IMR-90 (cell line): Measurements from ENCODE around the gene C2CD4C. TPM values are rescaled to one million over a fixed set of nuclear protein-coding genes. Genes with fewer than 3 reads are reported as not detected.

Source experiments
- ATAC-seq: fragments of 200-7000 bp; cut with Tn5 transposase; 2 replicates; pipeline ENCODE4 v1.9.1; 2020; ENCODE audit warnings: low read depth, mild to moderate bottlenecking, moderate library complexity
- BruUV-seq: library from RNA; stranded (reverse); fragments of 400-500 nt; replicated peaks from 2 replicates; lab custom pipeline; 2021; lab: Mats Ljungman, UMichigan
- CTCF ChIA-PET: fragments of 300-600 bp; formaldehyde crosslinking; extraction: SDS; loops from one replicate; lab custom pipeline; 2021; ENCODE audit warnings: antibody characterized with exemption; lab: Yijun Ruan, JAX
- POLR2A ChIA-PET: fragments of 300-600 bp; sonication (Branson Sonifier 250); formaldehyde crosslinking; loops from one replicate; lab custom pipeline; 2022; ENCODE audit warnings: antibody characterized with exemption; ENCODE audit not compliant: unreplicated experiment; lab: Charles Lee
- DNase-seq: peaks from one replicate; pipeline ENCODE4 v3.0.0; 2013
- H2AFZ ChIP-seq: replicated peaks from 2 replicates; pipeline ENCODE3; 2013; ENCODE audit warnings: low read length, mild to moderate bottlenecking; ENCODE audit not compliant: poor library complexity
- H2AK5ac ChIP-seq: 2 replicates; pipeline ENCODE4 v1.6.1; 2013; ENCODE audit warnings: low read depth, low read length, inconsistent platforms
- H2AK9ac ChIP-seq: replicated peaks from 2 replicates; pipeline ENCODE3; 2013; ENCODE audit warnings: mild to moderate bottlenecking, low read depth, low read length, moderate library complexity; ENCODE audit not compliant: poor library complexity
- H2BK120ac ChIP-seq: 2 replicates; pipeline ENCODE4 v1.6.1; 2013; ENCODE audit warnings: low read depth, low read length, inconsistent platforms
- H2BK15ac ChIP-seq: 3 replicates; pipeline ENCODE4 v1.6.1; 2013; ENCODE audit warnings: low read depth, low read length, inconsistent platforms
- H2BK20ac ChIP-seq: 2 replicates; pipeline ENCODE4 v1.6.1; 2013; ENCODE audit warnings: low read depth, mild to moderate bottlenecking, inconsistent platforms, low read length, moderate library complexity
- H2BK5ac ChIP-seq: 2 replicates; pipeline ENCODE4 v1.6.1; 2013; ENCODE audit warnings: mild to moderate bottlenecking, low read depth, low read length, inconsistent platforms; ENCODE audit not compliant: poor library complexity, severe bottlenecking
- H3K14ac ChIP-seq: replicated peaks from 2 replicates; pipeline ENCODE4 v1.6.1; 2013; ENCODE audit warnings: low read depth, low read length, inconsistent platforms
- H3K18ac ChIP-seq: 2 replicates; pipeline ENCODE4 v1.6.1; 2013; ENCODE audit warnings: low read depth, low read length, control low read depth
- H3K23ac ChIP-seq: 2 replicates; pipeline ENCODE4 v1.6.1; 2013; ENCODE audit warnings: low read depth, low read length, inconsistent platforms
- H3K27ac ChIP-seq: 2 replicates; pipeline ENCODE4 v1.5.1; 2013; ENCODE audit warnings: mild to moderate bottlenecking, control low read depth, low read length; ENCODE audit not compliant: insufficient read depth
- H3K27me3 ChIP-seq: 2 replicates; pipeline ENCODE4 v1.6.1; 2013; ENCODE audit warnings: low read length; ENCODE audit not compliant: control insufficient read depth, insufficient read depth
- H3K36me3 ChIP-seq: 2 replicates; pipeline ENCODE4 v1.6.1; 2013; ENCODE audit warnings: low read length, mixed read lengths; ENCODE audit not compliant: control insufficient read depth, insufficient read depth
- H3K4ac ChIP-seq: 2 replicates; pipeline ENCODE4 v1.6.1; 2013; ENCODE audit warnings: low read depth, low read length, inconsistent platforms
- H3K4me1 ChIP-seq: 2 replicates; pipeline ENCODE4 v1.6.1; 2013; ENCODE audit warnings: low read length, mixed read lengths; ENCODE audit not compliant: control insufficient read depth, insufficient read depth
- H3K4me2 ChIP-seq: 2 replicates; pipeline ENCODE4 v1.6.1; 2013; ENCODE audit warnings: low read depth, mild to moderate bottlenecking, control low read depth, low read length, moderate library complexity
- H3K4me3 ChIP-seq: 2 replicates; pipeline ENCODE4 v1.5.1; 2013; ENCODE audit warnings: low read depth, mild to moderate bottlenecking, control low read depth, low read length, moderate library complexity; ENCODE audit not compliant: insufficient read depth
- H3K56ac ChIP-seq: 2 replicates; pipeline ENCODE4 v1.6.1; 2013; ENCODE audit warnings: low read length, inconsistent platforms; ENCODE audit not compliant: insufficient read depth; ENCODE audit errors: extremely low read depth
- H3K79me1 ChIP-seq, 2 experiments: 2 replicates each; pipeline ENCODE4 v1.6.1; 2013; ENCODE audit warnings: low read length in 2 of 2, inconsistent platforms in 1 of 2, low read depth in 1 of 2
- H3K9ac ChIP-seq: 2 replicates; pipeline ENCODE4 v1.6.1; 2013; ENCODE audit warnings: low read depth, low read length, control low read depth
- H3K9me1 ChIP-seq: 2 replicates; pipeline ENCODE4 v1.6.1; 2013; ENCODE audit warnings: low read length, inconsistent platforms; ENCODE audit not compliant: insufficient read depth
- H3K9me3 ChIP-seq: 2 replicates; pipeline ENCODE4 v1.6.1; 2013; ENCODE audit warnings: low read length; ENCODE audit not compliant: control insufficient read depth, insufficient read depth
- H4K20me1 ChIP-seq: 2 replicates; pipeline ENCODE4 v1.6.1; 2013; ENCODE audit warnings: low read length, inconsistent platforms; ENCODE audit not compliant: insufficient read depth
- H4K5ac ChIP-seq: 2 replicates; pipeline ENCODE4 v1.6.1; 2013; ENCODE audit warnings: mild to moderate bottlenecking, low read depth, low read length, control low read depth
- H4K8ac ChIP-seq, 2 experiments: 2 replicates each; pipeline ENCODE4 v1.6.1; 2013; ENCODE audit warnings: low read depth in 2 of 2, low read length in 2 of 2, control low read depth in 1 of 2, inconsistent platforms in 1 of 2
- H4K91ac ChIP-seq: 2 replicates; pipeline ENCODE4 v1.6.1; 2013; ENCODE audit warnings: low read depth, low read length, inconsistent platforms; ENCODE audit not compliant: insufficient read depth
- CEBPB ChIP-seq: IDR thresholded peaks from 2 replicates; pipeline ENCODE4 v1.6.1; 2012; ENCODE audit warnings: low read depth, low read length, improper control_type of control experiment
- CHD1 ChIP-seq: IDR thresholded peaks from 2 replicates; pipeline ENCODE4 v1.6.1; 2012; ENCODE audit warnings: low read depth, low read length, improper control_type of control experiment
- MAFK ChIP-seq: IDR thresholded peaks from 2 replicates; pipeline ENCODE4 v1.6.1; 2012; ENCODE audit warnings: low read depth, low read length, improper control_type of control experiment
- POLR2A ChIP-seq: IDR thresholded peaks from 2 replicates; pipeline ENCODE4 v1.6.1; 2012; ENCODE audit warnings: mild to moderate bottlenecking, low read depth, low read length
- RCOR1 ChIP-seq: IDR thresholded peaks from 2 replicates; pipeline ENCODE4 v1.6.1; 2012; ENCODE audit warnings: mild to moderate bottlenecking, low read length, improper control_type of control experiment; ENCODE audit not compliant: insufficient replicate concordance
- RFX5 ChIP-seq: IDR thresholded peaks from 2 replicates; pipeline ENCODE4 v1.8.0; 2012; ENCODE audit warnings: low read depth, mild to moderate bottlenecking, low read length, moderate library complexity
- WGBS, 2 experiments: methylation state at CpG; one replicate each; pipeline versions ENCODE4 v1.1.5 to v1.1.7; 2013; ENCODE audit warnings: missing lambda C conversion rate in 2 of 2; ENCODE audit not compliant: insufficient read length in 1 of 2; ENCODE audit errors: extremely low coverage in 2 of 2; 5-methylcytosine and 5-hydroxymethylcytosine counted together
- dilution Hi-C: fragments of 300-500 bp; cut with HindIII; formaldehyde crosslinking; loops from one replicate; pipeline ENCODE4 v1.14.3; 2018; ENCODE audit warnings: low sequenced_read_pairs; ENCODE audit not compliant: unreplicated experiment
- in situ Hi-C: fragments of 300-500 bp; cut with MboI; formaldehyde crosslinking; loops from 3 replicates; pipeline ENCODE4 v1.14.3; 2019; ENCODE audit warnings: low sequenced_read_pairs, inconsistent platforms, mixed read lengths
- intact Hi-C: fragments of 100-400 bp; cut with micrococcal nuclease; formaldehyde crosslinking; loops from 2 replicates; pipeline ENCODE4 v1.10.0; 2022
- polyA plus RNA-seq, 3 experiments: library from polyadenylated mRNA; depleted of rRNA; stranded (reverse); fragments of >200 nt; gene quantifications; 2 replicates each; pipeline ENCODE4 v1.2.3, GENCODE V29; 2012; ENCODE audit warnings: low replicate concordance in 1 of 3
- total RNA-seq: library from RNA; depleted of rRNA; stranded (reverse); fragments of >200 nt; gene quantifications from 2 replicates; pipeline ENCODE4 v1.2.3, GENCODE V29; 2012

The C2CD4C gene
- total and polyA plus RNA-seq, 2 of the 4 experiments (the other 2 are of a cell fraction), result under 0.01 to 0.07 TPM

- Histone ChIP-seq H4K20me1 (peaks cover 5% of the 10 kb centered on the region; the same call in 1 of the 2 replicates), H2BK20ac (no peak overlapping the region), H3K4me3 (no peak overlapping the region), H2BK120ac (no peak overlapping the region), H4K8ac (no peak overlapping the region), H3K56ac (no peak overlapping the region), H4K91ac (no peak overlapping the region), H2BK15ac (no peak overlapping the region), H3K14ac (no peak overlapping the region), H3K9me1 (no peaks in the 10 kb centered on the region), H3K4me1 (no peaks in the 10 kb centered on the region), H2AFZ (peak overlapping the region; percentile 70), H3K4ac (no peak overlapping the region), H2AK9ac (no peak overlapping the region), H2BK5ac (no peak overlapping the region), H3K27ac (no peak overlapping the region), H3K36me3 (no peaks in the 10 kb centered on the region), H3K23ac (no peak overlapping the region), H3K27me3 (peaks cover 6% of the 10 kb centered on the region; the same call in 1 of the 2 replicates), H3K9ac (no peak overlapping the region), H3K9me3 (no peaks in the 10 kb centered on the region; the same call in 1 of the 2 replicates), H3K79me1 (no peaks in the 10 kb centered on the region), H4K5ac (no peak overlapping the region), H2AK5ac (no peak overlapping the region), H3K18ac (no peak overlapping the region), H3K4me2 (no peak overlapping the region)
- intact Hi-C loops (no loop called here), dilution Hi-C loops (no loop called here), in situ Hi-C loops (no loop called here)
- ATAC-seq (no peak), DNase-seq (no peak)
- ChIA-PET POLR2A (no interaction called here), CTCF (no interaction called here)
- TF ChIP-seq CHD1 (no peak), MAFK (no peak), POLR2A (no peak), RCOR1 (no peak), RFX5 (no peak), CEBPB (no peak)
- BruUV-seq, result no TSS peak
- 86% methylated on average over 15 of the region's 43 CpGs; no CpG with 5 or more reads in 1 of the 2 experiments for whole genome bisulfite sequencing, 2 experiments
Measured at GRCh38 chr19:400976-401865, 7.7 kb downstream of the C2CD4C start.
